ENCODE measurements around the gene NFIC. TPM values are rescaled to one million over a fixed set of nuclear protein-coding genes. Genes with fewer than 3 reads are reported as not detected.

The NFIC gene
- total RNA-seq, 6 experiments from 2014 or later = 186 to 219 (median 211) TPM

- Mint-ChIP-seq H3K27ac (no peak overlapping the region), H3K9me3 (no peaks in the 10 kb centered on the region), H3K4me1 (ENCODE audit: low read depth) (peaks cover 53% of the 10 kb centered on the region), H3K27me3 (ENCODE audit: insufficient read depth) (no peaks in the 10 kb centered on the region; the same call in 1 of the 2 replicates), H3K4me3 (no peak overlapping the region), H3K36me3 (ENCODE audit: low read depth) (peaks cover 19% of the 10 kb centered on the region)
- TF ChIP-seq CTCF (IDR thresholded peaks at IDR 0.05) = no peak
- no peak for DNase-seq
Measured at GRCh38 chr19:3511506-3512251, 145.3 kb downstream of the NFIC start.

DNA sequence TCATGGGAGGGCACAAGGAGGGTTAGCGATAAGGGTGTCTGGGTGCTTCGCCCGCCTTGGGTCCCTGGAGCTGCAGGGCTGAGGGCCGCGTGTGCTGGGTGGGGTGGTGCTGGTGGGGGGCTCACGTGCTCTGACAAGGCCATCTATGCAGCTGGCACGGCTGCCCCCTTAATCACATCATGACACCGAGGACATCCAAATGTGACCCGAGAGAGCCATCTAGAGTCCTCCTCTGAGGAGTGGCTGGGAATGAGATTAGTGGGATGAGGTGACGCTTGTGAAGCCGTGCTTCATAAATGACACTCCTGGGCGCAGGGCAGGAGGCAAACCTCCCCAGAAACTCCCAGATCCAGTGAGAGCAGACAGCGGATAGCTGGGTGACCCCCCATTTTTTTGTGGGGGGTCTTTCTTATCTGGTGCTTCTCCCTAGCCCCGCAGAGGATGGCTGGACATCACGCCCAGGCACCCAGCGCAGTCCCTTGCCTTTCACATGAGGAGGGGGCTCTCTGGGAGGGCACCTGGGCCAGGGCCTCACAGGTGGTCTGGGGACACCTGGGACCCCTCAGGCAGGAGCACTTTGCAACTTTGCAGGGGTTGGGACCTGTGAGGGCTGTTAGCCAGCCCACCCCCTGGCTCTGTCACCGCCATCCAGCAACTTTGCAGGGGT is 146.3 kb downstream of the NFIC start:
- Mint-ChIP-seq H3K27me3 (ENCODE audit: insufficient read depth) (no peaks in the 10 kb centered on the region; the same call in 1 of the 2 replicates), H3K9me3 (no peaks in the 10 kb centered on the region), H3K36me3 (ENCODE audit: low read depth) (peaks cover 11% of the 10 kb centered on the region), H3K27ac (no peak overlapping the region), H3K4me3 (no peak overlapping the region), H3K4me1 (ENCODE audit: low read depth) (peaks cover 46% of the 10 kb centered on the region)
- DNase-seq = no peak
- TF ChIP-seq CTCF (IDR thresholded peaks at IDR 0.05) = no peak

DNA sequence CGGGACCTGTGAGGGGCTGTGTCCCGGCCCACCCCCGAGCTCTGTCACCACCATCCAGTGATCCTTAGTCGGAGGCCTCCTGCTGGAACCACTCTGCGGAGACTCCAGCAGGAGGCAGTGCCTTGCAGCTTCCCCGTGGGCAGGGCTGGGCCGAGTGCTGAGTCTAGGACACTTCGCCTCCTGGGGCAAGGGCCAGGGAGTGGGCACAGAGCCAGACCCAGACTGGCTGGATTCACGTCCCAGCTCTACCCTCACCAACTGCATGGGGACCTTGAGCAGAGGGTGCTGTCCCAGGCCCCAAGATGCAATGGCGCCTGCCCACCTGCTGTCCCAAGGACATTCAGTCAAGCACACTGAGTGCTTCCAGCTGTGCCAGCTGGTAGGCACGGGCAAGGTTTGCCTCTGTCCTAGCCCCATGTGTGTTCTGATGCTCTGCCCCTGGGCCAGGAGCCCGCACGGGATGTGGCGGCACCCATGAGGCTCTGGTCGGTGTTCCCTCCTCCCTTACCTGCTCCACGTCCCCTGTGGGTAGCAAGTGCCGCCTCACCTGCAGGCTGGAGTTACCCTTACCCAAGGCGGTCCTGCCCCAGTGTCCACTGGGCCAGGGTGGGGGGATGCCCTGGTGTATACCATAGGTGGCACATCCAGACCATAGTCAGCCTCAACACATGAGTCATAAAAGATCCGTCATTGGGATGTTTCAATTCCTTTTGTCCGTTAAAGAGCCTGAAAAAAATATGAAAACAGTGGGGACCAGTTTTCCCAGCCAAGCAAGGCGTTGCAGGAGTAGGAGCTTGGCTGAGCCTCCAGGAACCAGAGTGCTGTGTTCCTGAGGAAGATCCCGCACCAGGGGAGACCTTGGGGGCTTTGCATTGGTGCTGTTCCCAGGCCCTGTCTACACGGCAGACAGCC is 147.1 kb downstream of the NFIC start:
- no peak overlapping the region for H3K4me3 Mint-ChIP-seq
- DNase-seq = no peak
- H3K27me3 Mint-ChIP-seq (ENCODE audit: insufficient read depth) = no peaks in the 10 kb centered on the region; the same call in 1 of the 2 replicates
- TF ChIP-seq CTCF (IDR thresholded peaks at IDR 0.05) = no peak
- no peaks in the 10 kb centered on the region for H3K9me3 Mint-ChIP-seq
- H3K4me1 Mint-ChIP-seq (ENCODE audit: low read depth) = peaks cover 42% of the 10 kb centered on the region
- peaks cover 11% of the 10 kb centered on the region for H3K36me3 Mint-ChIP-seq (ENCODE audit: low read depth)
- peak overlapping the region; percentile 54 for H3K27ac Mint-ChIP-seq

- no peak for DNase-seq
- TF ChIP-seq CTCF (IDR thresholded peaks at IDR 0.05) = no peak
- no peaks in the 10 kb centered on the region for H3K27me3 Mint-ChIP-seq (ENCODE audit: insufficient read depth)
- peaks cover under 1% of the 10 kb centered on the region; the same call in 1 of the 2 replicates for H3K36me3 Mint-ChIP-seq (ENCODE audit: low read depth)
- H3K27ac Mint-ChIP-seq = peak overlapping the region; percentile 38; the same call in 1 of the 2 replicates
- peaks cover 27% of the 10 kb centered on the region for H3K4me1 Mint-ChIP-seq (ENCODE audit: low read depth)
- H3K4me3 Mint-ChIP-seq = no peak overlapping the region
- no peaks in the 10 kb centered on the region for H3K9me3 Mint-ChIP-seq
Measured at GRCh38 chr19:3514930-3515329, 148.5 kb downstream of the NFIC start.

DNA sequence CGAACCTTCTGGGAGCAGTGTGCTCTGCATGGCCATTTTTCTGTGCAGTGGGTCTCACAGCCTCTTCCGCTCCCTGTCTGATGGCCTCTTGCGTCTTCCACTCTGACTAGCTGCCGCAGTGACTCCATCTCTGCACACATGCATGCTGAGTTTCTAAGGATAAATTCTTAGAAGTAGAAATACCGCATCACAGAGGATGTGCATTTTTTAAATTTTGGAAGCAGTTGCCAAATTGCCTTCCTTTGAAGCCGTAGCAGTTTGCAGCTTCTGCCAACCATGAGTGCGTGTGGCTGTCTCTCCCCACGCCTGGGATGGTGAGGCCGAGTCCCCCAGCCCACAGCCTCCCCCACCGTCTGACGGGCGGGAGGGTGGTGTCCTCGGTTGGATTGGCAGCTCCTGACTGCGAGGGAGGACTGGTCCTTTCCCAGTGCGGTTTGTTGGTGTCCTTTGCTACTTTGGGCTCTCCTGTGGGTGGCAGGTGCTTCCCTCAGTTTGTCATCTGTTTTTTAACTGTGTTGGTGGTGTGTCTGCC is 149.6 kb downstream of the NFIC start:
- peaks cover 24% of the 10 kb centered on the region for H3K4me1 Mint-ChIP-seq (ENCODE audit: low read depth)
- TF ChIP-seq CTCF (IDR thresholded peaks at IDR 0.05) = no peak
- H3K9me3 Mint-ChIP-seq = no peaks in the 10 kb centered on the region
- no peak for DNase-seq
- peaks cover 2% of the 10 kb centered on the region; the same call in 1 of the 2 replicates for H3K36me3 Mint-ChIP-seq (ENCODE audit: low read depth)
- no peak overlapping the region for H3K4me3 Mint-ChIP-seq
- H3K27me3 Mint-ChIP-seq (ENCODE audit: insufficient read depth) = no peaks in the 10 kb centered on the region
- H3K27ac Mint-ChIP-seq = peak overlapping the region; percentile 46; the same call in 1 of the 2 replicates
